NT2/D1 (cell line): ENCODE results near the gene ADGRB3.

Experiments
- SUZ12 ChIP-seq: IDR thresholded peaks from 2 replicates; pipeline ENCODE4 v1.6.1; 2011; ENCODE audit not compliant: insufficient read length, insufficient read depth; ENCODE audit errors: extremely low read depth
- YY1 ChIP-seq: IDR thresholded peaks from 2 replicates; pipeline ENCODE4 v1.6.1; 2011; ENCODE audit not compliant: insufficient read length, insufficient read depth
- ZNF274 ChIP-seq: IDR thresholded peaks from 2 replicates; pipeline ENCODE4 v1.6.1; 2011; ENCODE audit warnings: mild to moderate bottlenecking, low read depth, low read length

DNA sequence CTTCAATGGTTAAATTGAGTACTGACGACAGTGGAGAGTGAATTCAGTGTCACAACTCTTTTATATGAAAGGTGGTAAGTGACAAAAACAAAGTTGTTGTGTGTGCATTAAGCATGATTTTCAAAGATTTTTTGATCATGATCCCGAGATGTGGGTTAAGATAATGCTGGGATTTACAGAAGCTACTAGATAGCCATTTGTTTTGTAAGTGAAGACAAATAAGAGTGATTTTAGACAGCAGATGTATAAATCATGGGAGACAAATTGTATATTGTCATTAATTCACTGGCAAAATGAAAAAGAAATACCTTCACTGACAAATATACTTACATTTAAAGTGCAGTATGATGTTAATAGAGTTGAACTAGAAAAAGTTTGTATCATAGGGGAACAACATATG is 6.1 kb downstream of the ADGRB3 start:
- no peak for TF ChIP-seq ZNF274
- TF ChIP-seq YY1, result no peak
- no peak for TF ChIP-seq SUZ12
